Colonic mucosa (tissue), 4 donors: ENCODE data around the gene POLR1A. TPM values are rescaled to one million over a fixed set of nuclear protein-coding genes. Genes with fewer than 3 reads are reported as not detected.

Experiments used
- DNase-seq: peaks from one replicate; pipeline ENCODE4 v3.0.0-alpha.2; 2020
- H3K27ac ChIP-seq: fragments of 200-600 bp; one replicate; pipeline ENCODE4 v1.8.0; 2021
- H3K27me3 ChIP-seq: fragments of 200-600 bp; one replicate; pipeline ENCODE4 v1.8.0; 2021
- H3K36me3 ChIP-seq: fragments of 200-600 bp; one replicate; pipeline ENCODE4 v1.8.0; 2021
- H3K4me1 ChIP-seq: fragments of 200-600 bp; one replicate; pipeline ENCODE4 v1.8.0; 2021; ENCODE audit warnings: mild to moderate bottlenecking
- H3K4me3 ChIP-seq: fragments of 200-600 bp; one replicate; pipeline ENCODE4 v1.8.0; 2021
- H3K9ac ChIP-seq, 2 donors: one replicate each; pipeline ENCODE4 v1.7.0; 2013; ENCODE audit warnings: control low read depth in 2 of 2, low read depth in 2 of 2, low read length in 2 of 2
- H3K9me3 ChIP-seq: fragments of 200-600 bp; one replicate; pipeline ENCODE4 v1.8.0; 2021
- CTCF ChIP-seq: fragments of 200-600 bp; IDR thresholded peaks from one replicate; pipeline ENCODE4 v1.8.0; 2022; ENCODE audit warnings: antibody characterized with exemption, mild to moderate bottlenecking
- intact Hi-C: fragments of 100-400 bp; cut with DNase I; formaldehyde crosslinking; loops from one replicate; pipeline ENCODE4 v1.14.1; 2022
- total RNA-seq, 2 donors: library from RNA; stranded (reverse); fragmentation: NEBNext Ultra II Directional in 1 of 2; extraction: Animal tissue kit (Norgen Biotek cat#: 25700) in 1 of 2; gene quantifications; one replicate each; pipeline ENCODE4 v1.2.1, GENCODE V29; 2021
- donor health status: healthy.
- donor health status: DM: no; HTN: no; CAD: no.
- donor health status: DM: no; HTN: no; CAD: no.

POLR1A gene
- total RNA-seq, 2 donors from 2014 or later: 17.9 to 35.9 TPM

- H3K27me3 ChIP-seq: no peaks in the 10 kb centered on the region
- no peak overlapping the region for H3K9ac ChIP-seq
- H3K27ac ChIP-seq: no peak overlapping the region
- no peak for TF ChIP-seq CTCF
- no peak for DNase-seq
- no peaks in the 10 kb centered on the region for H3K9me3 ChIP-seq
- no peaks in the 10 kb centered on the region for H3K36me3 ChIP-seq
- no peak overlapping the region for H3K4me3 ChIP-seq
- no peaks in the 10 kb centered on the region for H3K4me1 ChIP-seq
- intact Hi-C loops: no loop called here
These were observed 53.0 kb downstream of the POLR1A start for GRCh38 chr2:86052676-86053075.

GRCh38 chr2:86052265-86052664 is 53.4 kb downstream of the POLR1A start:
- no peaks in the 10 kb centered on the region for H3K4me1 ChIP-seq
- no peak overlapping the region for H3K27ac ChIP-seq
- H3K9me3 ChIP-seq: no peaks in the 10 kb centered on the region
- intact Hi-C loops: no loop called here
- no peaks in the 10 kb centered on the region for H3K36me3 ChIP-seq
- no peak for DNase-seq
- no peak overlapping the region for H3K9ac ChIP-seq
- TF ChIP-seq CTCF: no peak
- no peaks in the 10 kb centered on the region for H3K27me3 ChIP-seq
- H3K4me3 ChIP-seq: no peak overlapping the region

- no peaks in the 10 kb centered on the region for H3K27me3 ChIP-seq
- no peaks in the 10 kb centered on the region for H3K4me1 ChIP-seq
- no peaks in the 10 kb centered on the region for H3K9me3 ChIP-seq
- peaks cover 5% of the 10 kb centered on the region for H3K36me3 ChIP-seq
- no peak overlapping the region for H3K4me3 ChIP-seq
- no peak overlapping the region for H3K27ac ChIP-seq
- no peak for DNase-seq
- no peak overlapping the region for H3K9ac ChIP-seq
- TF ChIP-seq CTCF: no peak
- intact Hi-C loops: no loop called here
These were observed 55.4 kb downstream of the POLR1A start for GRCh38 chr2:86050301-86050700.

GRCh38 chr2:86049529-86049928 is 56.2 kb downstream of the POLR1A start:
- H3K4me3 ChIP-seq: no peak overlapping the region
- peaks cover 5% of the 10 kb centered on the region for H3K36me3 ChIP-seq
- H3K9ac ChIP-seq: no peak overlapping the region
- no peak overlapping the region for H3K27ac ChIP-seq
- H3K4me1 ChIP-seq: no peaks in the 10 kb centered on the region
- intact Hi-C loops: no loop called here
- no peak for TF ChIP-seq CTCF
- H3K27me3 ChIP-seq: no peaks in the 10 kb centered on the region
- no peak for DNase-seq
- H3K9me3 ChIP-seq: no peaks in the 10 kb centered on the region

- no peak for TF ChIP-seq CTCF
- no peaks in the 10 kb centered on the region for H3K9me3 ChIP-seq
- H3K4me1 ChIP-seq: no peaks in the 10 kb centered on the region
- H3K36me3 ChIP-seq: peaks cover 5% of the 10 kb centered on the region
- no peak overlapping the region for H3K9ac ChIP-seq
- H3K27ac ChIP-seq: no peak overlapping the region
- intact Hi-C loops: no loop called here
- no peak for DNase-seq
- H3K27me3 ChIP-seq: no peaks in the 10 kb centered on the region
- H3K4me3 ChIP-seq: no peak overlapping the region
These were observed 56.8 kb downstream of the POLR1A start for GRCh38 chr2:86048888-86049287.

GRCh38 chr2:86048383-86048701 is 57.3 kb downstream of the POLR1A start:
- DNase-seq: no peak
- no peak overlapping the region for H3K4me3 ChIP-seq
- no peaks in the 10 kb centered on the region for H3K4me1 ChIP-seq
- no peak overlapping the region for H3K27ac ChIP-seq
- H3K27me3 ChIP-seq: no peaks in the 10 kb centered on the region
- no peaks in the 10 kb centered on the region for H3K9me3 ChIP-seq
- no peak for TF ChIP-seq CTCF
- H3K36me3 ChIP-seq: peaks cover 5% of the 10 kb centered on the region
- intact Hi-C loops: no loop called here
- H3K9ac ChIP-seq: no peak overlapping the region
